ENCODE results near the gene MYEF2. TPM values are rescaled to one million over a fixed set of nuclear protein-coding genes. Genes with fewer than 3 reads are reported as not detected.

MYEF2 gene
- total RNA-seq, 1 experiment from 2014 or later, result 112 TPM

- no peaks in the 10 kb centered on the region for H3K9me3 ChIP-seq (ENCODE audit: low read depth, low read length, poor library complexity, severe bottlenecking)
- intact Hi-C loops (cut with micrococcal nuclease; ENCODE audit: unreplicated experiment), result no loop called here
- ChIA-PET POLR2A (ENCODE audit: low non-redundant PET) (no interaction called here), CTCF (no interaction called here)
- H3K4me3 ChIP-seq (ENCODE audit: low read depth, low read length, poor library complexity, severe bottlenecking), result no peak overlapping the region
- H3K27ac ChIP-seq (ENCODE audit: low read depth, low read length, poor library complexity, severe bottlenecking), result no peak overlapping the region
- TF ChIP-seq CTCF (conservative IDR thresholded peaks at IDR 0.05; ENCODE audit: low read depth, low read length), result no peak
- no peak for TF ChIP-seq EZH2 (IDR thresholded peaks at IDR 0.05; ENCODE audit: borderline replicate concordance, low read depth, low read length, poor library complexity, severe bottlenecking)
- peaks cover 35% of the 10 kb centered on the region for H3K36me3 ChIP-seq (ENCODE audit: insufficient read depth, low read length, poor library complexity, severe bottlenecking)
- no peak for DNase-seq (ENCODE audit: low spot score)
- H3K27me3 ChIP-seq (replicated peaks; ENCODE audit: insufficient read depth, low read depth, low read length, poor library complexity), result no peaks in the 10 kb centered on the region
- no peaks in the 10 kb centered on the region for H3K4me1 ChIP-seq (ENCODE audit: insufficient read depth, low read length, poor library complexity, severe bottlenecking)
- no TSS peak for BruUV-seq (replicated peaks)
These were observed 30.7 kb downstream of the MYEF2 start for GRCh38 chr15:48147358-48147757.

DNA sequence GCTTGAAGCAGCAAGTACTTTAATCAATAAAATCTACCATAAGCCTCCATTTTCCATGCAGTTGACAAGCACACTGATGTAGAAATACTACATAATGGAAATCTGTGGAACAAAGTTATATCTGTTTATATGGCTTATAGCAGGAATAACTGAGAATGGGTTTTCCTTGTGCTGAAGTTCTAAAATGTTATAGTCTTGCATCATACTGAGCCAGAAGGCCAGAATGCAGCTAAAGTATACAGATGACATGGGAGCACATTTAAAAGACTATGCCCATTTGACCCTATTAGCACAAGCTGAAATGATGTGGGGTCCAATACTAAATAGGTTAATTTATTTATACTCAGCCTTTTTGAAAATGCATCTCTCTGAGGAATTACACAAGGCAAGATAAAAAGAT is 32.2 kb downstream of the MYEF2 start:
- no peak for DNase-seq (ENCODE audit: low spot score)

GRCh38 chr15:48144889-48145288 is 33.2 kb downstream of the MYEF2 start:
- CTCF ChIA-PET, result no interaction called here

More for the DNA sequence above, 32.2 kb downstream of the MYEF2 start:
- no peak overlapping the region for H3K27ac ChIP-seq (ENCODE audit: low read depth, low read length, poor library complexity, severe bottlenecking)
- no TSS peak for BruUV-seq (replicated peaks)
- H3K36me3 ChIP-seq (ENCODE audit: insufficient read depth, low read length, poor library complexity, severe bottlenecking), result peaks cover 29% of the 10 kb centered on the region
- TF ChIP-seq CTCF (conservative IDR thresholded peaks at IDR 0.05; ENCODE audit: low read depth, low read length), result no peak
- no peaks in the 10 kb centered on the region for H3K9me3 ChIP-seq (ENCODE audit: low read depth, low read length, poor library complexity, severe bottlenecking)
- intact Hi-C loops (cut with micrococcal nuclease; ENCODE audit: unreplicated experiment), result no loop called here
- no peak overlapping the region for H3K4me3 ChIP-seq (ENCODE audit: low read depth, low read length, poor library complexity, severe bottlenecking)
- no peaks in the 10 kb centered on the region for H3K27me3 ChIP-seq (replicated peaks; ENCODE audit: insufficient read depth, low read depth, low read length, poor library complexity)
- ChIA-PET POLR2A (ENCODE audit: low non-redundant PET) (no interaction called here), CTCF (no interaction called here)
- no peaks in the 10 kb centered on the region for H3K4me1 ChIP-seq (ENCODE audit: insufficient read depth, low read length, poor library complexity, severe bottlenecking)

More at GRCh38 chr15:48144889-48145288, 33.2 kb downstream of the MYEF2 start:
- Histone ChIP-seq H3K4me3 (ENCODE audit: low read depth, low read length, poor library complexity, severe bottlenecking) (no peak overlapping the region), H3K9me3 (ENCODE audit: low read depth, low read length, poor library complexity, severe bottlenecking) (no peaks in the 10 kb centered on the region), H3K27me3 (replicated peaks; ENCODE audit: insufficient read depth, low read depth, low read length, poor library complexity) (no peaks in the 10 kb centered on the region), H3K27ac (ENCODE audit: low read depth, low read length, poor library complexity, severe bottlenecking) (no peak overlapping the region), H3K36me3 (ENCODE audit: insufficient read depth, low read length, poor library complexity, severe bottlenecking) (peaks cover 29% of the 10 kb centered on the region), H3K4me1 (ENCODE audit: insufficient read depth, low read length, poor library complexity, severe bottlenecking) (no peaks in the 10 kb centered on the region)
- BruUV-seq (replicated peaks), result no TSS peak
- DNase-seq (ENCODE audit: low spot score), result no peak
- TF ChIP-seq EZH2 (IDR thresholded peaks at IDR 0.05; ENCODE audit: borderline replicate concordance, low read depth, low read length, poor library complexity, severe bottlenecking) (no peak), CTCF (conservative IDR thresholded peaks at IDR 0.05; ENCODE audit: low read depth, low read length) (no peak)
- POLR2A ChIA-PET (ENCODE audit: low non-redundant PET), result no interaction called here
- intact Hi-C loops (cut with micrococcal nuclease; ENCODE audit: unreplicated experiment), result no loop called here
